ENCODE results near the gene PRKCD.
A peak's percentile ranks its signal among the peaks of the same experiment; 100 is the strongest.

PRKCD gene

DNA sequence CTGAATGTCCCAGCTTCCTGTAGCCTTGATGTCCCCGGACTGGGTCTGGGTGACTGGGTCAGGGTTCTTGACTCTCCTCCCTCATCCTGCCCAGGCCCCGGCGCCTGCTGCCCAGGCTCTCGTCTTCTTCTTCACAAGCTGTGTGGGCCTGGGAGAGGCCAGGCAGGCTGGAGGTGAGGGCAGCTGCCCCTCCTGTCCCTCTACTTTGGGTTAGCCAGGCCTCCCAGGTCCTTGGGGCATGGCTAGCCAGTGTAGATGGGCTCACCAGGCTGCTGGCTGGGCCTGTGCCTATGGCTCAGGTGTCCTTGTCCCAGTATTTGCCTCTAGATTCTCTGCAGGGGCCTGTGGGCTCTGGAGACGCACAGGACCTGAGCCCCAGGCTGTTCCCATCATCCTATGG lies 63.0 kb downstream of the PRKCD start:
- H3K27ac Mint-ChIP-seq = peak overlapping the region; percentile 86
- DNase-seq = no peak
- no peak overlapping the region for H3K4me3 Mint-ChIP-seq
- H3K4me1 Mint-ChIP-seq = peaks cover 4 to 5% of the 10 kb centered on the region in 2 donors
- peaks cover 52 to 73% of the 10 kb centered on the region in 2 donors for H3K36me3 Mint-ChIP-seq
- no peaks in the 10 kb centered on the region for H3K9me3 Mint-ChIP-seq
- no peak for ATAC-seq (replicated peaks)
- H3K27me3 Mint-ChIP-seq = no peaks in the 10 kb centered on the region

- Mint-ChIP-seq H3K27me3 (no peaks in the 10 kb centered on the region), H3K36me3 (peaks cover 54 to 76% of the 10 kb centered on the region in 2 donors), H3K4me1 (peaks cover 4 to 5% of the 10 kb centered on the region in 2 donors), H3K4me3 (no peak overlapping the region), H3K27ac (no peak overlapping the region), H3K9me3 (no peaks in the 10 kb centered on the region)
- no peak for ATAC-seq (replicated peaks)
- no peak for DNase-seq
Measured at GRCh38 chr3:53224536-53224935, 63.5 kb downstream of the PRKCD start.

DNA sequence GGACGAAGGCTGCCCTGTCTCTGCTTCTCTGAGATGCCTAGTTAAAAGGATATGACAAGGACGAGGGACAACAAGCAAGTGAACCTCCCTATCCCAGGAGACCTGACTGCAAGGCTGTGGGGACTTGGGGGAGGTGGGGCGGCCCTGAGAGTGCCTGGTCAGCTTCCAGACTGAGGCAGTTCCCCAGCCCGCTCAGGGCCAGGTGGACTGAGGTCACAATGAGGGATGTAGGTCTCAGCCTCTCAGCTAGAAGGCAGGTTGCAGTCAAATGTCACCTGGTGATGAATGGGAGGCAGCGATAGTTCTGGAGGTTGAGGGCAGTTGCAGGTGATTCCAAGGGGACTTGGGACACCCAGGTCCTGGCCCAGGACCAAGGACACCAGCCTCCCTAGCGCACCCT lies 64.2 kb downstream of the PRKCD start:
- no peak overlapping the region for H3K4me3 Mint-ChIP-seq
- H3K27me3 Mint-ChIP-seq = no peaks in the 10 kb centered on the region
- ATAC-seq (replicated peaks) = no peak
- H3K27ac Mint-ChIP-seq = no peak overlapping the region
- no peaks in the 10 kb centered on the region for H3K9me3 Mint-ChIP-seq
- H3K4me1 Mint-ChIP-seq = peaks cover under 1% of the 10 kb centered on the region in 2 donors
- peaks cover 55 to 77% of the 10 kb centered on the region in 2 donors for H3K36me3 Mint-ChIP-seq
- DNase-seq = no peak

- Mint-ChIP-seq H3K27ac (no peak overlapping the region), H3K36me3 (peaks cover 55 to 79% of the 10 kb centered on the region in 2 donors)
Measured at GRCh38 chr3:53225651-53226050, 64.6 kb downstream of the PRKCD start.

GRCh38 chr3:53226142-53226840 lies 65.3 kb downstream of the PRKCD start:
- H3K4me1 Mint-ChIP-seq = no peaks in the 10 kb centered on the region
- ATAC-seq (replicated peaks) = no peak
- H3K27ac Mint-ChIP-seq = peak overlapping the region; percentile 62
- peaks cover 53 to 77% of the 10 kb centered on the region in 2 donors for H3K36me3 Mint-ChIP-seq
- no peak for DNase-seq
- no peaks in the 10 kb centered on the region for H3K27me3 Mint-ChIP-seq
- no peak overlapping the region for H3K4me3 Mint-ChIP-seq
- no peaks in the 10 kb centered on the region for H3K9me3 Mint-ChIP-seq

More at GRCh38 chr3:53225651-53226050, 64.6 kb downstream of the PRKCD start:
- Mint-ChIP-seq H3K9me3 (no peaks in the 10 kb centered on the region), H3K4me1 (no peaks in the 10 kb centered on the region), H3K4me3 (no peak overlapping the region), H3K27me3 (no peaks in the 10 kb centered on the region)
- ATAC-seq (replicated peaks) = no peak
- DNase-seq = no peak

GRCh38 chr3:53226841-53227407 lies 65.9 kb downstream of the PRKCD start:
- Mint-ChIP-seq H3K36me3 (peaks cover 51 to 77% of the 10 kb centered on the region in 2 donors), H3K27ac (peak overlapping the region; percentile 59), H3K4me1 (no peaks in the 10 kb centered on the region), H3K9me3 (no peaks in the 10 kb centered on the region), H3K27me3 (no peaks in the 10 kb centered on the region), H3K4me3 (no peak overlapping the region)
- ATAC-seq (replicated peaks) = no peak
- no peak for DNase-seq

GRCh38 chr3:53227993-53228885 lies 67.2 kb downstream of the PRKCD start:
- Mint-ChIP-seq H3K27ac (no peak overlapping the region), H3K27me3 (no peaks in the 10 kb centered on the region), H3K4me1 (no peaks in the 10 kb centered on the region), H3K4me3 (no peak overlapping the region), H3K9me3 (no peaks in the 10 kb centered on the region), H3K36me3 (peaks cover 57 to 81% of the 10 kb centered on the region in 2 donors)
- no peak for DNase-seq
- no peak for ATAC-seq (replicated peaks)

DNA sequence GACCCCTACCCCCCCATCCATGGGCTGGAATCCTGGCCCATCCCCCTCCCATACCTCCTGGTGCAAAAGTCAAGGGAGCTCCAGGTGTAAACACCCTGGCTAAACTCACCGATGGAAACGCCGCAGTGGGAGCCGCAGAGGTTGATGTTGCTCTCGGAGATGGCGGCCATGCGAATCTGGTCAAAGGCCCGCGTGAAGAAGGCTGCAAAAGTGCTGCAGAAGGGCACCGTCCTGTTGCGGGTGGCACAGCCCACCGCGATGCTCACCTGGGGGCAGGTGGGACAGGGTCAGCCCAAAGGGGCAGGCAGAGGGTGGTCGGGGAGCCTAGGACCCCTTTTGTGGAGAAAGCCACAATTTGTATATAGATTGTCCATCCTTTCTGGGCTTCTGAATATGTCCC lies 68.2 kb downstream of the PRKCD start:
- Mint-ChIP-seq H3K9me3 (no peaks in the 10 kb centered on the region), H3K27me3 (no peaks in the 10 kb centered on the region), H3K4me1 (no peaks in the 10 kb centered on the region), H3K36me3 (peaks cover 56 to 80% of the 10 kb centered on the region in 2 donors), H3K27ac (no peak overlapping the region), H3K4me3 (no peak overlapping the region)
- ATAC-seq (replicated peaks) (no peak), DNase-seq (no peak)

- H3K4me3 Mint-ChIP-seq = no peak overlapping the region
- ATAC-seq (replicated peaks) = no peak
- DNase-seq = no peak
- H3K36me3 Mint-ChIP-seq = peaks cover 56 to 78% of the 10 kb centered on the region in 2 donors
- no peaks in the 10 kb centered on the region for H3K27me3 Mint-ChIP-seq
- no peak overlapping the region for H3K27ac Mint-ChIP-seq
- H3K4me1 Mint-ChIP-seq = no peaks in the 10 kb centered on the region
- H3K9me3 Mint-ChIP-seq = no peaks in the 10 kb centered on the region
Measured at GRCh38 chr3:53229606-53230005, 68.6 kb downstream of the PRKCD start.

GRCh38 chr3:53230041-53230621 lies 69.1 kb downstream of the PRKCD start:
- H3K4me1 Mint-ChIP-seq = no peaks in the 10 kb centered on the region
- peaks cover 59 to 76% of the 10 kb centered on the region in 2 donors for H3K36me3 Mint-ChIP-seq
- H3K4me3 Mint-ChIP-seq = no peak overlapping the region
- no peaks in the 10 kb centered on the region for H3K27me3 Mint-ChIP-seq
- DNase-seq = no peak
- H3K27ac Mint-ChIP-seq = no peak overlapping the region
- peak in 1 of 2 donors; percentile 29 for ATAC-seq (replicated peaks)
- no peaks in the 10 kb centered on the region for H3K9me3 Mint-ChIP-seq

GRCh38 chr3:53230789-53231188 lies 69.8 kb downstream of the PRKCD start:
- ATAC-seq (replicated peaks) (no peak), DNase-seq (no peak)
- H3K27me3 Mint-ChIP-seq = no peaks in the 10 kb centered on the region
- H3K36me3 Mint-ChIP-seq = peaks cover 57 to 73% of the 10 kb centered on the region in 2 donors
- H3K27ac Mint-ChIP-seq = no peak overlapping the region
- H3K4me1 Mint-ChIP-seq = no peaks in the 10 kb centered on the region
- H3K9me3 Mint-ChIP-seq = no peaks in the 10 kb centered on the region
- H3K4me3 Mint-ChIP-seq = no peak overlapping the region

GRCh38 chr3:53231532-53232511 lies 70.8 kb downstream of the PRKCD start:
- no peak overlapping the region for H3K4me3 Mint-ChIP-seq
- H3K27me3 Mint-ChIP-seq = no peaks in the 10 kb centered on the region
- DNase-seq (no peak), ATAC-seq (replicated peaks) (no peak)
- H3K9me3 Mint-ChIP-seq = no peaks in the 10 kb centered on the region
- H3K4me1 Mint-ChIP-seq = peaks cover 3 to 5% of the 10 kb centered on the region in 2 donors
- peaks cover 56 to 69% of the 10 kb centered on the region in 2 donors for H3K36me3 Mint-ChIP-seq
- H3K27ac Mint-ChIP-seq = peak overlapping the region; percentile 47

DNA sequence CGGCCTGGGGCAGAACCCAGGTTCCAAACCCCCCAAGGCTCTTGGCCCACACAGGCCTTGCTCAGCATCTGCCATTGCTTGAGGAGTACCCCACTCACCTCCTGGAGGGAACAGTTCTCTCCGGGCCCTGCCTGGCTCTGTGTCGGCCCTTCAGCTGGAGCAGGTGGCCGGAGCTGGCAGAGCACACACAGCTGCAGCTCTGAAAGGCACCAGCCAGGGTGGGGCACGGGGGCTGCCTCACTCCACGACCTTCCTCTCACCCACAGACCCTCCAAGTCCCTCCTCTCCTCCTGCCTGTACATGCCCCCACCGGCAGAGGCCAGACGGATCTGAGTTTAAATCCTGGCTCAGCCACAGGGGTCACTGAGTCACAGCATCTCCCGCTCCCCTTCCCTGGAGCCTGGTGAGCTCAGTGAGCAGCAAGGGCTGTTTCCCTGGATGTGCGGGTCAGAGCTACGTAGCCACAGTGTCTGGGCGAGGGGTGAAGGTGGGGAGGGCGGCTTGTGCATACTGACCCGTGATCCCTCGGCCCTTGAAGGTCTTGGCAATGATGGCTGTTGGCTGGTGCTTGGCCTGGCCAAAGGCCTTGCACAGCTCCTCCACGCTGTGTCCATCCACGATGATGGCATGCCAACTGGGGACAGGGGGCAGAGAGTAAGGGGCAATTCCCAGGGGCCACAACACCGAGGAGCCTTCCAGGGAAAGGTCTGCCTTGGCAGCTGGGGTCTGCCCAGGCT lies 71.8 kb downstream of the PRKCD start:
- no peak for DNase-seq
- Mint-ChIP-seq H3K27ac (peak overlapping the region; percentile 76), H3K36me3 (peaks cover 47 to 64% of the 10 kb centered on the region in 2 donors), H3K9me3 (no peaks in the 10 kb centered on the region), H3K27me3 (no peaks in the 10 kb centered on the region), H3K4me3 (no peak overlapping the region), H3K4me1 (peaks cover 3 to 6% of the 10 kb centered on the region in 2 donors)
- ATAC-seq (replicated peaks) = no peak
